Vein endothelial cell (primary cell): Measurements from ENCODE around the gene LAMTOR2. TPM values are rescaled to one million over a fixed set of nuclear protein-coding genes. Genes with fewer than 3 reads are reported as not detected.

Source experiments
- total RNA-seq: library from RNA; depleted of rRNA; stranded (reverse); fragments of >200 nt; gene quantifications from 2 replicates; pipeline ENCODE4 v1.2.3, GENCODE V29; 2012

LAMTOR2 gene
- total RNA-seq = 43.7 and 70.9 TPM in 2 replicates

DNA sequence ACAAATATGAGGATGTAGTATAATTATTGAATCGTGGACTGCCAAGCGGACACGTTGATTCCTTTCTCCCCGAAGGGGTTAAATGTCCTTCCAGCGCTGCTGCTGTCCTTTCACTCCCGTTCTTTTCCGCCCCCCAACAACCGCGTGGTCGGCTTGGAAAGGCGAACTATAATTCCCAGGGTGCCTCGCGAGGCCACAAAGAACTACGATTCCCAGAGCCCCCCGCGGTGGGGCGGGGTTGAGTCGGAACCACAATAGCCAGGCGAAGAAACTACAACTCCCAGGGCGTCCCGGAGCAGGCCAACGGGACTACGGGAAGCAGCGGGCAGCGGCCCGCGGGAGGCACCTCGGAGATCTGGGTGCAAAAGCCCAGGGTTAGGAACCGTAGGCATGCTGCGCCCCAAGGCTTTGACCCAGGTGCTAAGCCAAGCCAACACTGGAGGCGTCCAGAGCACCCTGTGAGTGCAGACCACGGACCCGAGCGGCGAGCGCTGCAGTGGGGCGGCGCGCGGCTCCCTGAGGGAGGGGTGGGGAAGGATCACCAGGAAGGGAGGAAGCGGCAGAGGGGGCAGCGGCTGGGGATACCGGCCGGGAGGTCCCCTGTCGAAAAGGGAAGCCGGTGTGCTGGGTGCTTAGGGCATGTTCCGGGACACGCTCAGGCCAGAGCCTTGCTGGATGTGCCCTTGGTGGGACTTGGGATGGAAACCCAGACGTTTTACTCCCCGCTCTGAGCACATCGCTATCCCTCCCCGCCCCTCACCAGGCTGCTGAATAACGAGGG, at the start of gene LAMTOR2:
Gene LAMTOR2 (plus strand): TSS at position 283 of the 781 bp plus-strand sequence. CDS start 108 bp downstream, at position 391.

DNA sequence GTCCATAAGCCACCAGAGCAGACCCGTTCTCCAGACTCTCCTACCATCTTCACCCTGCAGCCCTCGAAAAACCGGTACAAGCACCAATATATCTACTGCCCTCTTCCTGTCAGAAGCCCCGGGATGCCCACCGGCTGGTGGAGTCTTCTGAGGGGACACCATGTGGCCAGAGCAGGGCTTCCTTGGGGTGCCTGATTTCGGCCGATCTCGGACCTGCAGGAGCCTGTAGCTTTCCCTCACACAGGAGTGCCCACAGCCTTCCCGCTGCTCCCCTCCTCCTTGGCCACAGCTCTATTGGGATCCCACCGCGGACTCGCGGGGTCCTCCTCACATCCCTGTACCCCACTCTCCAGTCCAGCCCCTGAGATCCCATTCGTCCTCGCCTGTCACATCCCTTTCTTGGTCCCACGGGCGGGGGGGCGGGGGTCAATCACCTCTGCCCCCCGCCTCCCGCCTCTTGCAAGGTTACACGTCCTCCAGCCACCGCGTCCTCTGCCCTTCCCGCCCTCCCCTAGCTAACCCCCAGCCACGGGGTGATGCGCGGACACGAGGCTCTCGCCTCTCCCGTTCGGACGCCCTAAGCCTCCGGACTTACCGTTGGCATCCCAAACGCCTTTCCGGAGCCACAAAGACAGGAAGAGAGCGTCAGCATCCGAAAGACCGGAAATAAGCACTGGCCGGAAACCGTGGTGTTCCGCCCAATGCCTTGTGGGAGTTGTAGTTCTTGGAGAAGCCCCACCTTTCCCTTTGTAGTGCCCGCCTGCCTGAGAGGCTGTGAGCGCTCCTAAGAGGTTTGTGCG, 34.1 kb upstream of the LAMTOR2 start, which contains the start of gene SSR2:
Gene SSR2 (minus strand): TSS at position 659 of the 800 bp plus-strand sequence. CDS start 784 bp downstream, outside the sequence.

DNA sequence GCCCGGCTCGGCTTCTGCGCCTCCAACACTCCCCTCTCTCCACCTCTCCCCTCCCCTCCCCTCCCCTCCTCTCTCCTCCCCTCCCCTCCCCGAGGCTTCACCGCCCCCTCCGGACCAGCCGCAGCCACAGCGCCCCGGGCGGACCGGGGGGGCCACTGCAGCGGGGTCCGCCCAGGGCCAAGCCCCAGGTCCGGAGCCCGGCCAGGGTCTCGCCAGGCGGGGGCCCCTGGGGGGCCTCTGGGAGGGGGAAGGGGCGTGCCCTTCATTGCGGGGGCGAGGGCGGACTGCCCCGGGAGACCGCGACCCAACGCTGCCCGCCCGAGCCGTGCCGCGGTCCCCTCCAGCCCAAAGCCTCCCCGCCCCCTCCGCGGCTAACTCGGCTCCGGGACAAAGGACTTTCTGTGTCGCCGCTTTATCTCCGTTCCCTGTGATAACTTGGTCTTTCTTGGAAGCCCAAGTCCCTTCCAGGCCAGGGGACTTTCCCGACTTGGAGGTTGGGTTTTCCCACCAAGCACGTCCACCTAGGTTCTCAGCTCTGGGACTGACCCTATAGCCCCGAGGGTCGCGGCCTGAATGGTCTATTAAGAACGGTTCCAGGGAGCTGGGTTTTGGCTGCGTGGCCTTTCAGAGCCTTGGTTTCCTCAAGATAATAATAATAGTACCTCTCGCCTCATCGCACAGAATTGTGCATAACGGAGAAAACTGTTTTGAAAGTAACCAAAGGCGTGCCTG, 648 bp upstream of the LAMTOR2 start, which contains the start of gene UBQLN4:
Gene UBQLN4 (minus strand): TSS at position 31 of the 732 bp plus-strand sequence. CDS start 97 bp downstream, outside the sequence.

DNA sequence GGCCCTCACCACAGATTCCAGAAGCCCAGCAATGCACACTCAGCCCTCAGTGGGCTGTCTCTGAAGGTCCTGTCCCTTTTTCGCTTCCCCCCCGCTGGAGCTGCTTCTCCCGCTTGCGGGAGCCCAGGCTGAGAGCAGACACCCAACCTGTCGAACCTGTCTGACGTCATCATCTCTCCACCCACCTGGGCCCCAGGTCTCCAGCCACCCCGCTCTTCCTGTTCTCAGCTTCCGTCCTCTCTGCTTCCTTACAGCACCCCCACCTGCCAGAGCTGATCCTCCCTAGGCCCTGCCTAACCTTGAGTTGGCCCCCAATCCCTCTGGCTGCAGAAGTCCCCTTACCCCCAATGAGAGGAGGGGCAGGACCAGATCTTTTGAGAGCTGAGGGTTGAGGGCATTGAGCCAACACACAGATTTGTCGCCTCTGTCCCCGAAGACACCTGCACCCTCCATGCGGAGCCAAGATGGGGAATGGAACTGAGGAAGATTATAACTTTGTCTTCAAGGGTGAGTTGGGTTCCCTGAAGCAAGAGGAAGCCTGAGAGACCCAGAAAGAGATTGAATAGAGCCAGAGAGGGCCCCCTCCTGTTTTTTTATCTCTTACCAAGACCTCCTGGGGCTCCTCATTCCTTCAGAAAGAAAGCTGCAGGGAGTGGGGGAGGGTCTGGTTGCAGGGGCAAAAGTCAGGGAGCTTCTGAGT, 6.5 kb downstream of the LAMTOR2 start, which contains the start of gene RAB25:
Gene RAB25 (plus strand): TSS at position 224 of the 700 bp plus-strand sequence. CDS start 241 bp downstream, at position 465.

DNA sequence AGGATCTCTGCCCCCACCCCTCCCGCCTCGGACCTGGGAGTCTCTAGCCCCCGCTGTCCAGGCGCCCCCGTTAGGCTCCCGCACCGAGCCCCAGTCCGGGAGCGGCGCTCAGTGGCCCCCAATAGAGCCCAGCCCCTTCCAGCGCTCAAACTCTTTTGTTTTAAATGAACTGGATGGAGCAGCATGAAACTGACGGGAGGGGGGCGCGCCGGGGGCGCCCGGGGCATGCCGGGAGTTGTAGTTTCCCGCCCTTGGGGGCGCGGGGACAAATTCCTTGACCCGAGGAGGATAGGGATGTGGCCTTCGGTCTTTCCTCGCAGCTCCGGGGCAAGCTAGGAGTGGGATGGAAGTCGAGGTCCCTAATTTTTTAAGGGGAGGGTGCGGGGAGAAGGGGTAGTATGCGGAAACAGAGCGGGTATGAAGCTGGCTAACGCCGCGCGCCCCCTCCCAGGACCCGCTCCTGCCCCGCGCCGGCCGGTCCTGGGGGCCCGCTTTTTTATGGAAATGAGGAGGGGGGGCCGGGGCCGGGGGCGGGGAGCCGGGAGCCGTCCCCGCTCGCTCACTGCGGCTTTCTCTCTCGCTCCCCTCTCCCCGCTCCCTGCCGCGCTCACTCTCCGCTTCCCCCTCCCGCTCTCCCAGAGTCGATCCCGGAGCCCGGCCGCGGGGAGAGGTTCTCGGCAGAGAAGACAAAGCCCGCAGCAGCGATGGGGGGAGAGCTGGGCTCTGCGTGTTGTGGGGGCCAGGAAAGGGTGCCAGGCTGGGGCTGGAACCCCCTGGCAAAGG, 27.9 kb downstream of the LAMTOR2 start, which contains the start of gene MEX3A:
Gene MEX3A (minus strand): TSS at position 157 of the 783 bp plus-strand sequence. CDS start 467 bp downstream, outside the sequence.

Other genes starting within 250 kb of the LAMTOR2 start
- 37.9 and 42.8 TPM in 2 replicates for gene GON4L, start 197.6 kb upstream of the LAMTOR2 start, total RNA-seq
- gene SYT11, start 195.2 kb upstream of the LAMTOR2 start, total RNA-seq = 34.4 and 35.9 TPM in 2 replicates
- gene RIT1, start 143.4 kb upstream of the LAMTOR2 start, total RNA-seq = 35.6 and 48.0 TPM in 2 replicates
- 36.6 and 40.6 TPM in 2 replicates for gene KHDC4, start 120.4 kb upstream of the LAMTOR2 start, total RNA-seq
- gene RXFP4, start 113.1 kb upstream of the LAMTOR2 start, total RNA-seq = not detected in 2 replicates
- gene ARHGEF2, start 76.2 kb upstream of the LAMTOR2 start, total RNA-seq = 100 and 106 TPM in 2 replicates
- gene SSR2, start 33.8 kb upstream of the LAMTOR2 start, total RNA-seq = 605 and 637 TPM in 2 replicates
- 30.4 and 33.1 TPM in 2 replicates for gene UBQLN4, start 984 bp upstream of the LAMTOR2 start, total RNA-seq
- not detected in 2 replicates for gene RAB25, start 6.4 kb downstream of the LAMTOR2 start, total RNA-seq
- gene MEX3A, start 27.7 kb downstream of the LAMTOR2 start, total RNA-seq = 15.8 and 19.9 TPM in 2 replicates
- 724 and 847 TPM in 2 replicates for gene LMNA, start 59.9 kb downstream of the LAMTOR2 start, total RNA-seq
- 0.29 and 0.65 TPM in 2 replicates for gene SEMA4A, start 98.8 kb downstream of the LAMTOR2 start, total RNA-seq
- gene SLC25A44, start 139.3 kb downstream of the LAMTOR2 start, total RNA-seq = 18.3 and 21.3 TPM in 2 replicates
- 51.9 and 54.3 TPM in 2 replicates for gene PMF1, start 158.2 kb downstream of the LAMTOR2 start, total RNA-seq
- gene BGLAP, start 187.4 kb downstream of the LAMTOR2 start, total RNA-seq = 0.19 and 0.33 TPM in 2 replicates
- 0.33 and 0.57 TPM in 2 replicates for gene PAQR6, start 193.3 kb downstream of the LAMTOR2 start, total RNA-seq
- 72.8 and 73.3 TPM in 2 replicates for gene SMG5, start 228.0 kb downstream of the LAMTOR2 start, total RNA-seq
- 0.98 and 1.9 TPM in 2 replicates for gene TMEM79, start 229.5 kb downstream of the LAMTOR2 start, total RNA-seq
- 54.7 and 83.6 TPM in 2 replicates for gene GLMP, start 240.9 kb downstream of the LAMTOR2 start, total RNA-seq
- 0.33 TPM in 1 of 2 replicates, not detected in the other for gene VHLL, start 244.5 kb downstream of the LAMTOR2 start, total RNA-seq